GM19043 (cell line): ENCODE measurements around the gene TEFM.
"Not testable (repeated sequence)": the region's sequence is repeated elsewhere in the genome, so short reads cannot be mapped to it uniquely, and the experiment has no call there.

Experiments
- ATAC-seq: cut with Tn5 transposase; IDR thresholded peaks from one replicate; pipeline ENCODE4 v1.9.1; 2021; ENCODE audit warnings: low read depth; ENCODE audit not compliant: unreplicated experiment

The TEFM gene, protein sequence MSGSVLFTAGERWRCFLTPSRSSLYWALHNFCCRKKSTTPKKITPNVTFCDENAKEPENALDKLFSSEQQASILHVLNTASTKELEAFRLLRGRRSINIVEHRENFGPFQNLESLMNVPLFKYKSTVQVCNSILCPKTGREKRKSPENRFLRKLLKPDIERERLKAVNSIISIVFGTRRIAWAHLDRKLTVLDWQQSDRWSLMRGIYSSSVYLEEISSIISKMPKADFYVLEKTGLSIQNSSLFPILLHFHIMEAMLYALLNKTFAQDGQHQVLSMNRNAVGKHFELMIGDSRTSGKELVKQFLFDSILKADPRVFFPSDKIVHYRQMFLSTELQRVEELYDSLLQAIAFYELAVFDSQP

DNA sequence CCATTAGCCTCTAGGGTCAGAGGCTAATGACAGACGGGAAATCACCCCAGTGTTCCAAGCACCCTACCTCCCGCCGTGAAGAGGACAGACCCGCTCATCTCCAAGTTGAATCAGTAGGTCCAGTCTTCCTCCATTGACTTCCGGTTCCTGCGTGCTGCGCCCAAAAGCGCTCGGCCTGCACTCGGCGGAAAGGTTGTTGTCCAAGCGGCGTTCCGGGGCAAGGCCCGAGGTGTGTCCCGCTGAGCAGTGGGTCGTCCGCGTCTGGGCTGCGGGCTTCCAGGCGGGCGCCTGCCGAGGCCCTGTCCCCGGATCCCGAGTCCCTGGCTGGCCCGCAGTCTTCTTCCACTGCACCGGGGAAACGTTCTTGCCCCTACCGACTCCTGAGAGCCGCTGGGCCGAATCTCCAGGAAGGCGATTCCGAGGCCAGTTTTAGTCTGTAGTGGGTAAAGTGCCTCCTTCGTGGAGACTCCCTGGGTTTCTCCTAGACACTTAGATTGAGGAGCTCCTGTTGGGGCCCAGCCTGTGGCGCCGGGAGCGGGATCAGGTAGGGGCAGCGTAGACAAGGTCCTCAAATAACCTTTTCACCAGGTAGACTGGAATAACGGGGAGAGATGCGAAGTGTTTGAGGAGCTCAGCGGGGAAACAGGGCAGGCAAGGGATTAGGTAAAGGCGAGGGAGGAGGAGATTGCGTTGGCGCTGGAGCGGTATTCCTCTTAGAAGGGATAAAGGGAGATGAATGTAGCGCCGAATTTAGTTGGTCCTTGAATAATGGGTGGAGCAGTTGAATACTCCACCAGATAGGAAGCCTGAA is at the start of gene TEFM:
Gene TEFM (minus strand): TSS at position 138 of the 811 bp plus-strand sequence. CDS start 40 bp downstream, at position 98.
- peak; percentile 78 for ATAC-seq

DNA sequence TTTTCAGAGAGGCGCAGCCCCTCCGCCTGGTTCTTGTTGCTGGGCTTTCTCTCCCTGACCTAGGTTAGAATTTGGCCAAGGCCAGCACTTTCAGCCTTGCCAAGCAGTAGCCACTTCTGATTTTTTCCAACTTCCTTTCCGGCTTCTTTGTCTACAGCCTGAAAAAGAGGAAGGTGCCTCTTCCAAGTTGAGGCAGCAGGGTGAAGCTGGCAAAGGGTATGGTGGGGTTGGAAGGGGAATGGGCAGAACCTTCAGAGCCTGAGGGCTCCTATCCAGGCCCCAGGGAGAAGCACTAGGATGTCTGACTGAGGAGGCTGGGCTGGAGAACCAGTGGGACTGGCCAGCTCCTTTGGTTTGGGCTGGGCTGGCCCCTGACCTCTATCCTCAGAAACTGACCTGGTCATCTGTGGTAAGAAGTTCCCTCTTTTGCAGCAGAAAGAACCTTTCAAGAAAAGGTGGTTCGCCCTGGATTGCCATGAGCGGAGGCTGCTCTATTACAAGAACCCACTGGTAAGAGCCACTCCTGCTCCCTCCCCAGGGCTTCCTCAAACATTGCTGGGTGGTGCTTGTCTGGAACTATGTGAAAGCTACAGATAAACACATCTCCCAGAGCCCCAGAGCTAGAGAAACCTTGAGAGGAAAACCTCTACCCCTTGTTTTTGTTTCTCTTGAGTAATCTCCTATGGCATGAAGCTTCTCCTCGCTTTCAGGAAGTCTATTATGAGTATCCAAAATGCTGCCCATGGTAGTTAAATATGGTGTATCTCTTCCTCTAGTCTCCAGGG is 48.2 kb upstream of the TEFM start:
- no peak for ATAC-seq

DNA sequence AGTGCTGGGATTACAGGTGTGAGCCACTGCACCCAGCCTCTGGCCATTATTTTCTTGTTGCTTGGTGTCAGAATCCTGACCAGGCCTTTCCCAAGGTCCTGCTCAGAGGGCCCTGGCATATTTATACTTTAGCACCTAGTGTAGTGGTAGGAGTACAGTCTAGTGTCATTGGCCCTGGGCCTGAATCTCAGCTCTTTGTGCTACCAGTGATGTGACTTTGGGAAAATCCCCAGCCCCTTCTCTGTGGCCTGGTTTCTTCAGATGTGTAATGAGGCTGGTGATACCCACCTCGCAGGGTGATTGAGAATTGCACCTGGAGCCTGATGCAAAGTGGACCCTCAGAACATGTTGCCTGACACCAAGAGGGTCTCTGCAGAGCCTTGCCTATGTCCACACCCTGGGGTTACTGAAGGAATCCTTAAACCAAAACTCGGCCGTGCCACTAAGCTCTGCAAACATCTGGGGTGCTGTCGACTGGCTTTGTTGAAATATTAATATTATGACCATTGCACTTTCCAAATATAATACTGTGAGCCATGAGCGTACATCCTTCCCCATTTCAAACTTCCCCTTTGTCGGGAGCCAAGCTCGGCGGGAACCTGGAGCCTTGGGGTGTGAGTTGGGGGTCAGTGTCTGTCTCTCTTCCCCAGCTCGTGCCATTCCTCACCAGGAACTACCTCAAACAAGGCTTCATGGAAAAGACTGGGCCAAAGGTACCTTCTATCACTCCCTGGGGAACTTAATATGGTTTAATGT is 46.8 kb upstream of the TEFM start:
- ATAC-seq = no peak

- no peak for ATAC-seq
Observed at GRCh38 chr17:30950669-30951399, 44.8 kb upstream of the TEFM start.

DNA sequence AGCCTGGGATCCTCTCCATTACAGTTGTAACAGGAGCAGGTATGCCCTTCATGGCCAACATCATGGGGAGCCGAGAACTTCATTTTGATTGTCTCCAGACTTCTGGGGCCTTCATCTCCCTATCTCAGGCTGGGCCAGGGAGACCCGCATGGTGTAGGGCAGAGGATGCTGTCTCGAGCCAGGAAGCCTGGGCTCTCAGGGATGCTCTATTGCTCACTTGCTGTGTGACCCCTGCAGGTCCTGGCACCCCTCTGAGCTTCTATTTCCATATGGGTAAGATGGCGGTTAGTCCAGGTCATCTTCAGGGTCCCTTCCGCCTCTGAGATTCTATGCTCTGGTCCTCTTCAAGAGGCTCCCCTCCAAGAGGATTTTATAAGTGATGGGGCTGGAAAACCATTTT is 44.2 kb upstream of the TEFM start:
- ATAC-seq = no peak

DNA sequence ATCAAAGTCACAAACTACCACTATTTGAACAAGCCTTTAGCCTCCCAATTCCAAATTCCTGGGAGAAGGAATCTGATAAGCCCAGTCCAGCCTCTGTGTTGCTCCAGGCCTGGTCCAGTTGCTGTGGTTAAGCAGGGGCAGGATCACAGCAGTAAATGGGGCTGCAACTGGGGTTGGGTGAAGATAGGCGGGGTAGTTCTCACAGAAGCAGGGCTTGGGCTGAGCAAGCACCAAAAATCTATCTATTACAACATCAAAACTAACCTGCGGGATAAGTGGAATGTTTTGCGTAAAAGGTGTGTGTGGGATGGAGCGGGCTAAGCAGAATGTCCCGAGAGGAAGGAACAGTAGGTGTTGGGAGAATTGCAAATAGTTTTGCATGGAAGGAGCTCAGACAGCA is 41.8 kb upstream of the TEFM start:
- no peak for ATAC-seq

DNA sequence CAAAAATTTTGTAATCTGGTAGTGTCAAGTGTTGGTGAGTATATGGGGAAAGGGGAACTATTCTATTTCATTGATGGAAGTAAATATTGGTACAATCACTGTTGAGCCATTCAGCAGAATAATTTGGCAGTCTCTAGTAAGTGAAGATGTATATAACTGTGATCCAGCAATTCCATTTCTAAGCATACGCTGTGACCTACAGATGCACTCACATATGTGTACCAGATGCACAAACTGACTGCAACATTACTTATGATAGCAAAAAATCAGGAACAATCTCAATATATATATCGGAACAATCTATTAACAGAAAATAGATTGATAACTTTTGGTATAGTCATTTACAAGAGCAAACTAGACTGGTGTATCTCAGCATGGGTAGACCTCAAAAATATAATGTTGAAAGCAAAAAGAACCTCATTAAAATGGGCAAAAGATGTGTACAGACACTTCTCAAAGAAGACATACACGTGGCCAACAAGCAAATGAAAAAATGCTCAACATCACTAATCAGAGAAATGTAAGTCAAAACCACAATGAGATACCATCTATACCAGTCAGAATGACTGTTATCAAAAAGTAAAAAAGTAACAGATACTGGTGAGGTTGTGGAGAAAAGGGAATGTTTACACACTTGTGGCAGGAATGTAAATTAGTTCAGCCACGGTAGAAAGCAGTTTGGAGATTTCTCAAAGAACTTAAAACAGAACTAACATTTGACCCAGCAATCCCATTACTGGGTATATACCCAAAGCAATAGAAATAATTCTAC is 36.5 kb upstream of the TEFM start:
- no peak for ATAC-seq

- no peak for ATAC-seq
Observed at GRCh38 chr17:30939051-30939689, 33.1 kb upstream of the TEFM start.

- ATAC-seq = no peak
Observed at GRCh38 chr17:30933966-30934365, 27.9 kb upstream of the TEFM start.

DNA sequence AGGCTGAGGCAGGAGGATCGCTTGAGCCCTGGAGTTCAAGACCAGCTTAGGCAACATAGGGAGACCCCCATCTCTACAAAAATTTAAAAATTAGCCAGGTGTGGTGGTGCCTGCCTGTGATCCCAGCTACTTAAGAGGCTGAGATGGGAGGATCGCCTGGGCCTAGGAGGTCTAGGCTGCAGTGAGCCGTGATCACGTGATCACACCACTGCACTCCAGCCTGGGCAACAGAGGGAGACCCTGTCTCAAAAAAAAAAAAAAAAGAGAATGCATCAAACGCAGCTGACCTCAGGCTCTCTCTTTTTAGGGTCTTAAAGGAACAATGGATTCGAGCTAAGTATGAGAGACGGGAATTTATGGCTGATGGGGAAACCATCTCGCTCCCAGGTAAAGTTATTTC is 25.5 kb upstream of the TEFM start:
- ATAC-seq = not testable (repeated sequence)

DNA sequence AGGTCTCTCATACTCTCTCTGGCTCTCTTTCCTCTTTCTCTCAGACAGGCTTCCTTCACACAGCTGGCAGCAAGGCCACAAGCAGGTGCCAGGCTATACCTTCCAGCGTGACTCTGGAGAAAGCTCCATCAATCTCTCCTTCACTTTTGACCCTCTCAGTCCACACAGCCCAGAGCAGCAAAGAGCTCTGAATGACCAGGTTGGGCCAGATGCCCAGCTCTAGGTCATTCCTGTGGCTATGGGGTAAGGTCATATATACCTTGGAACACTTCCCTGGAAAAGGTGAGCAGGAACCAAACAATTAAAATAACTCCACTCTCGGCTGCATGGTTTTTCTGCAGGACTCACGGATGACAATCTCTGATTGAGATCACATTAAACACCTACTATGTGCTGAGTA is 24.5 kb upstream of the TEFM start:
- ATAC-seq = no peak

- ATAC-seq = not testable (repeated sequence)
Observed at GRCh38 chr17:30929861-30930260, 23.8 kb upstream of the TEFM start.

GRCh38 chr17:30929081-30929633 is 23.1 kb upstream of the TEFM start:
- ATAC-seq = no peak

DNA sequence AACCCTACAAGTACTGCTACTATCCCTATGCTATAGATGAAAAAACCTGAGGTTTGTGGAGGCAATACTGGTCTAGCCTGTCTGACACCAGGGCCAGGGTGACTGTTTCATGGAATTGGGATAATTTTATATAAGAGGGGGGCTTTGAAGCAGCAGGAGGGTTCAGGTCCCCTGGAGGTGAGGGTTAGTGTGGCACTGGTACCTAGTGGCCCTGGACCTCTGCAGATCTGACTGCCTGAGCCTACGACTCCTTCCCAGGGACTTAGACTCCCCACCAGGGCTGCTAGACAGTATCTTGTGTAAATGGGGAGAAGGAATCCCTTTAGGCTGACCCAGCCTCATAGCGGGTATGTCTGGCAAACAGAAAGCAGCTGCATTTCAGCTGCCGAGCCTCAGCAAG is 22.5 kb upstream of the TEFM start:
- no peak for ATAC-seq

DNA sequence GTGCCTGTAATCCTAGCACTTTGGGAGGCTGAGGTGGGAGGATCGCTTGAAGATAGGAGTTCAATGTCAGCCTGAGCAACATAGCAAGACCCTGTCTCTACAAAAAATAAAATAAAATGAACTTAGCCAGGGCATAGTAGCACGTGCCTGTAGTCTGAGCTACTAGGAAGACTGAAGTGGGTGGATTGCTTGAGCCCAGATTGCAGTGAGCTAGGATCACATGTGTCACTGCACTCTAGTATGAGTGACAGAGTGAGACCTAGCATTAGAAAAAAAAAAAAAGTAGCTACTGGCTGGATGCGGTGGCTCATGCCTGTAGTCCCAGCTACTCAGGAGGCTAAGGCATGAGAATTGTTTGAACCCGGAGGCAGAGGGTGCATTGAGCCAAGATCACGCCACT is 21.7 kb upstream of the TEFM start:
- no peak for ATAC-seq

GRCh38 chr17:30926516-30926915 is 20.5 kb upstream of the TEFM start:
- no peak for ATAC-seq

DNA sequence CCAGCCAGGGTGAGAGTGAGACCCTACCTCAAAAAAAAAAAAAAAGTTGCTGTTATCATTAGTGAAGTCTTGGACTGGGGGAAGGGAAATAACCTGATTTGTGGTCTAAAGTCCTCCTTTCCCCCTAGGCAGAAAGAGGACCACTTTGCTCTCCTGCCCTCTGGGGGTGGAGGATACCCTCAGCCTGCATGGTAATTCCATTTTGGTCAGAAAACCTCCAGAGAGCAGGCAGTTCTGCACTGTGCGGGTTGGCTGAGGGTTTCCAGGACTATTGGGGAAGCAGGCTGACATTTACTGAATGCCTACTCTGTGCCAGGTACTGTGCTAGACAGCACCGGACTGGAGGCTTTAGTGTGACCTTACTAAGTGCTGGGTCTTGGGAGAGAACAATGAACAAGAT is 18.3 kb upstream of the TEFM start:
- ATAC-seq = no peak
